ENCODE measurements around the gene ARID1A.
"Not testable (repeated sequence)": the region's sequence is repeated elsewhere in the genome, so short reads cannot be mapped to it uniquely, and the experiment has no call there.

ARID1A gene

GRCh38 chr1:26705227-26705626 is 9.4 kb downstream of the ARID1A start:
- not testable (repeated sequence) for ATAC-seq (replicated peaks); H3K27me3 Mint-ChIP-seq; H3K4me3 Mint-ChIP-seq; DNase-seq; H3K9me3 Mint-ChIP-seq
- Mint-ChIP-seq H3K27ac (peak overlapping the region; percentile 79), H3K36me3 (peaks cover 29 to 44% of the 10 kb centered on the region in 2 donors), H3K4me1 (peaks cover 12 to 33% of the 10 kb centered on the region in 2 donors)

- peak overlapping the region; percentile 71 for H3K27ac Mint-ChIP-seq
- H3K27me3 Mint-ChIP-seq, result no peaks in the 10 kb centered on the region
- H3K36me3 Mint-ChIP-seq, result peaks cover 28 to 46% of the 10 kb centered on the region in 2 donors
- DNase-seq (no peak), ATAC-seq (replicated peaks) (no peak)
- peak overlapping the region; percentile 57 to 73 for H3K4me3 Mint-ChIP-seq
- peaks cover 18 to 38% of the 10 kb centered on the region in 2 donors for H3K4me1 Mint-ChIP-seq
- no peaks in the 10 kb centered on the region for H3K9me3 Mint-ChIP-seq
These were observed 10.0 kb downstream of the ARID1A start for GRCh38 chr1:26705788-26706311.

DNA sequence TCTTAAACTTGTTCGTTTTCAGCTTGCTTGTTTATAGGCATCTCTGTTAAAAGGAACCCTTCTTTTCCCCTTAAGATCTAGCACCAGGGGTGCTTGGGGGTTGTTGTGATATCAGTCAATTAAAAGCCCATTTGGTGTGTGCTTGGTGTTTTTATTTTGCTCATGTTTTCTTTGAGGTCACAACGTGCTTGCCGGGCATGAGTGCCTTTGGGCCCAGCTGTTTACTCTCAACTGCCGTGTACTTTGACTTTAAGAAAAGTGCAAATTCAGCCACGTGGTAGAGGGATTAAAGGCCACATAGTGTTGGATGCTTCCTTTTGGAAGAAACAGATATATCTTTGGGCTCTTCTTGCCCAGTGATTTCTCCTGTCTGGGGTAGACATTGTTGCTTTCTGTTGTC is 10.5 kb downstream of the ARID1A start:
- Mint-ChIP-seq H3K4me3 (peak overlapping the region; percentile 57 to 73), H3K36me3 (peaks cover 28 to 45% of the 10 kb centered on the region in 2 donors)
- peak; percentile 53 to 66 for ATAC-seq (replicated peaks)

GRCh38 chr1:26710811-26711210 is 15.0 kb downstream of the ARID1A start:
- Mint-ChIP-seq H3K9me3 (no peaks in the 10 kb centered on the region), H3K27ac (no peak overlapping the region), H3K4me3 (no peak overlapping the region), H3K36me3 (peaks cover 26 to 50% of the 10 kb centered on the region in 2 donors), H3K4me1 (peaks cover 44 to 65% of the 10 kb centered on the region in 2 donors), H3K27me3 (no peaks in the 10 kb centered on the region)
- DNase-seq (no peak), ATAC-seq (replicated peaks) (no peak)

More for the DNA sequence above, 10.5 kb downstream of the ARID1A start:
- Mint-ChIP-seq H3K4me1 (peaks cover 21 to 39% of the 10 kb centered on the region in 2 donors), H3K9me3 (no peaks in the 10 kb centered on the region), H3K27ac (peak overlapping the region; percentile 43), H3K27me3 (no peaks in the 10 kb centered on the region)
- DNase-seq, result no peak

GRCh38 chr1:26711777-26712176 is 16.0 kb downstream of the ARID1A start:
- H3K36me3 Mint-ChIP-seq, result peaks cover 22 to 43% of the 10 kb centered on the region in 2 donors
- no peak overlapping the region for H3K27ac Mint-ChIP-seq
- H3K27me3 Mint-ChIP-seq, result no peaks in the 10 kb centered on the region
- no peaks in the 10 kb centered on the region for H3K9me3 Mint-ChIP-seq
- DNase-seq, result no peak
- H3K4me1 Mint-ChIP-seq, result peaks cover 41 to 73% of the 10 kb centered on the region in 2 donors
- no peak for ATAC-seq (replicated peaks)
- H3K4me3 Mint-ChIP-seq, result no peak overlapping the region

GRCh38 chr1:26717017-26717491 is 21.2 kb downstream of the ARID1A start:
- H3K27ac Mint-ChIP-seq, result no peak overlapping the region
- no peaks in the 10 kb centered on the region for H3K9me3 Mint-ChIP-seq
- H3K36me3 Mint-ChIP-seq, result peaks cover 34 to 43% of the 10 kb centered on the region in 2 donors
- H3K27me3 Mint-ChIP-seq, result no peaks in the 10 kb centered on the region
- peak overlapping the region in 1 of 2 donors; percentile 17 for H3K4me3 Mint-ChIP-seq
- no peak for ATAC-seq (replicated peaks)
- peaks cover 51 to 89% of the 10 kb centered on the region in 2 donors for H3K4me1 Mint-ChIP-seq
- no peak for DNase-seq

GRCh38 chr1:26719205-26719604 is 23.4 kb downstream of the ARID1A start:
- peaks cover 59 to 91% of the 10 kb centered on the region in 2 donors for H3K4me1 Mint-ChIP-seq
- H3K9me3 Mint-ChIP-seq, result no peaks in the 10 kb centered on the region
- no peak for ATAC-seq (replicated peaks)
- no peak overlapping the region for H3K27ac Mint-ChIP-seq
- H3K27me3 Mint-ChIP-seq, result no peaks in the 10 kb centered on the region
- no peak for DNase-seq
- peaks cover 35 to 41% of the 10 kb centered on the region in 2 donors for H3K36me3 Mint-ChIP-seq
- H3K4me3 Mint-ChIP-seq, result no peak overlapping the region

DNA sequence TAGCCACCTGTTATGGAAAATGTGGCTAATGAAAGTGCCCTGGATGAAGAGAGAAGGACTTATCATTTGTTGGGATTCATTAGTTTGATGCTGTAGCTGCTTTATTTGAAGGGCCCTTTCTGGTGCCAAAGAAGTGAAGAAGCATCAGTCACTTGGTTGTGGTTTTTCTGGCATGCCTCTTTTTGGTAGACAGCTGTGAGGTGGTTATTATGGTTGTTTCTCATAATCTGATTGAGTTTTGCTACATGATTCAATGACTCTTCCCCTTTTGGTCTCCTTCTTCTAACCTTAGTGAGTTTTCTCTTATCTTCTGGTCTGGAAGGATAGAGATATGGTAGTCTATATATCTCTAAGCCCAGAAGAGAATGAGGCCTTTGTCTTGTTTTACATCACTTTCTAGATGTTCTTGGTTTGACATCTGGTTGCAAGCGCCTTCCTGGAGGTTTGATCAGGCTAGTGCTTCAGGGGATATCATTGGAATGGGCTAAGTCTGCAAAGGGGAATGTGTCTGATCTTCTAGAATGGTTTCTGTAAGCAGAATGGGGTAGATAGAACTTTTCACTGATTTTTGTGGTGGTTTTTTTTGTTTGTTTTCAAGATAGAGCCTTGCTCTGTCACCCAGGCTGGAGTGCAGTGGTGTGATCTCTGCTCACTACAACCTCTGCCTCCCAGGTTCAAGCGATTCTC is 26.0 kb downstream of the ARID1A start:
- peaks cover 58 to 93% of the 10 kb centered on the region in 2 donors for H3K4me1 Mint-ChIP-seq
- H3K27me3 Mint-ChIP-seq, result no peaks in the 10 kb centered on the region
- H3K36me3 Mint-ChIP-seq, result peaks cover 29 to 42% of the 10 kb centered on the region in 2 donors
- peak overlapping the region; percentile 47 to 52 for H3K4me3 Mint-ChIP-seq
- peak; percentile 60 for ATAC-seq (replicated peaks)
- no peaks in the 10 kb centered on the region for H3K9me3 Mint-ChIP-seq
- H3K27ac Mint-ChIP-seq, result peak overlapping the region; percentile 39
- DNase-seq, result no peak

DNA sequence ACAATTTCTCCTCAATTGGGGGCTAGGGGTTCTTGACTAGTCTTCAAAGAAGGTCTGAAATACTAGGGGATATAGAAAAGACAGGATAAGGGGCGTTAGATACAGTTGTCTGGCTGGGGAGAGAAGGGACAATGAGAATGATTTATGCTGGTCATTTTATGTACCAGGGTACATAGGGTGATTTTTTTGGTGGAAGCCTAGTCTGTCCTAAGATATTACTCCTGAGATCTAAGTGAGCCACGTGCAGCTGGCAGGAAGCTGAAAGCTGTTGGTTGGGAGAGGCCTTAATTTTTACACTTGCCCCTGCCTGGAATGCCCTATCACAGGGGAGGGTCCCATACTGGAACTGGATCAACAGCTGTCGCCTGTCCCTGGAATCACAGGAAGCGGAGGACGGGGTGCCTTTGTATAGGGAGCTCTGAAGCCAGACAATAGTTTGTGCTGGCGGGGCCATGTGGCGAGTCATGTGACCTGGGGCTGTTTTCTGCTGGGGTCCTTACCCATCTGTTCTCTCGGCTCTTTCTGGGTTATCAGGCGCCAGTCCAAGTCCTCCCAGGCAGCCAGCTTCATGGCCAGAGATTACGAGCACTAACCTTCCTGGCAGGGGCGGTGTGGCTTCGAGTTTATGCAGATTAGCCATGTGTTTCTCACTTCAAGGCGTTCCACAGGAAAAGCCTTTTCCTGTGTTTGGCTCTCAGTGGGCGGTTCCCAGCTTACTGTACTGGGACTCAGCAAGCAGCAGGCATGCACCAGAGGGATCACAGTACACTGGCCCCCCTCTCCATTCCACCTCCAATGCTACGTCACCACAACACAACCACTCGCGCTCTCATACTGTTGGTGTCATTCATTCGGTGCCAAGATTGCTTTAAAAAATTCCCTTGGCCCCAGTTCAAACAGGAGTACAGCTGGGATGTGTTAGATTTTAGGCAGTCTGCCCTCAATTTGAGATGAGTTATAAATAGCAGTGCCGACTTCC is 27.5 kb downstream of the ARID1A start:
- no peaks in the 10 kb centered on the region for H3K27me3 Mint-ChIP-seq
- H3K4me3 Mint-ChIP-seq, result peak overlapping the region; percentile 61 to 64

DNA sequence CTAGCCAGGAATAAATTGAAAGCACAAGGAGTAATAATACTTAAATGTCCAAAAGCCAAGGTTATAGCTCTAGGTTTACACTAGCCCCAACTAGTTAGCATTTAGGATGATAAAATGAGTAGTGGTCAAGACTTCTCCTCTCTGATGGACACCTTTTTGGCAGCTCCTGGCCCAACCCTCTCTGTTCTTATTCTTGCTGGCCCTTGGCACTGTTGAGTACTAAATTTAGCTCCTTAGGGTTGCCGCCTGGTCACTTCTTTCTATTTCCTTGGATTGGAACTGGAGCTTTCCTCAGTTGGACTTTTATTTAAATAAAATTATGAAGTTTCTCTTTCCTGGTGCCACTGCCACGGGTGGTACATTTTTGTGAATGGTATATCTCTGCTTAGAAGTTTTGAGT is 28.3 kb downstream of the ARID1A start:
- H3K36me3 Mint-ChIP-seq, result peaks cover 23 to 39% of the 10 kb centered on the region in 2 donors
- no peaks in the 10 kb centered on the region for H3K27me3 Mint-ChIP-seq
- H3K4me1 Mint-ChIP-seq, result peaks cover 61 to 90% of the 10 kb centered on the region in 2 donors
- H3K27ac Mint-ChIP-seq, result peak overlapping the region; percentile 53
- peak overlapping the region; percentile 6 to 51 for H3K4me3 Mint-ChIP-seq
- DNase-seq (no peak), ATAC-seq (replicated peaks) (no peak)
- H3K9me3 Mint-ChIP-seq, result no peaks in the 10 kb centered on the region

More for the DNA sequence above, 27.5 kb downstream of the ARID1A start:
- H3K27ac Mint-ChIP-seq, result peak overlapping the region; percentile 87
- peaks cover 63 to 91% of the 10 kb centered on the region in 2 donors for H3K4me1 Mint-ChIP-seq
- H3K36me3 Mint-ChIP-seq, result peaks cover 23 to 36% of the 10 kb centered on the region in 2 donors
- H3K9me3 Mint-ChIP-seq, result no peaks in the 10 kb centered on the region
- no peak for DNase-seq
- peak; percentile 47 to 48 for ATAC-seq (replicated peaks)

GRCh38 chr1:26724926-26725325 is 29.1 kb downstream of the ARID1A start:
- Mint-ChIP-seq H3K4me1 (peaks cover 63 to 89% of the 10 kb centered on the region in 2 donors), H3K9me3 (no peaks in the 10 kb centered on the region), H3K36me3 (peaks cover 23 to 40% of the 10 kb centered on the region in 2 donors), H3K4me3 (peak overlapping the region in 1 of 2 donors; percentile 51), H3K27me3 (no peaks in the 10 kb centered on the region), H3K27ac (peak overlapping the region; percentile 53)
- DNase-seq (no peak), ATAC-seq (replicated peaks) (no peak)

GRCh38 chr1:26725904-26726303 is 30.1 kb downstream of the ARID1A start:
- not testable (repeated sequence) for DNase-seq

GRCh38 chr1:26726784-26727183 is 31.0 kb downstream of the ARID1A start:
- Mint-ChIP-seq H3K27me3 (no peaks in the 10 kb centered on the region), H3K36me3 (peaks cover 18 to 44% of the 10 kb centered on the region in 2 donors), H3K4me3 (peak overlapping the region in 1 of 2 donors; percentile 46), H3K27ac (peak overlapping the region; percentile 44), H3K4me1 (peaks cover 59 to 82% of the 10 kb centered on the region in 2 donors), H3K9me3 (no peaks in the 10 kb centered on the region)
- DNase-seq (no peak), ATAC-seq (replicated peaks) (peak; percentile 49 to 58)

More at GRCh38 chr1:26725904-26726303, 30.1 kb downstream of the ARID1A start:
- Mint-ChIP-seq H3K36me3 (peaks cover 17 to 38% of the 10 kb centered on the region in 2 donors), H3K27ac (peak overlapping the region; percentile 87), H3K4me1 (peaks cover 59 to 83% of the 10 kb centered on the region in 2 donors)
- not testable (repeated sequence) for H3K27me3 Mint-ChIP-seq; H3K4me3 Mint-ChIP-seq; ATAC-seq (replicated peaks); H3K9me3 Mint-ChIP-seq

DNA sequence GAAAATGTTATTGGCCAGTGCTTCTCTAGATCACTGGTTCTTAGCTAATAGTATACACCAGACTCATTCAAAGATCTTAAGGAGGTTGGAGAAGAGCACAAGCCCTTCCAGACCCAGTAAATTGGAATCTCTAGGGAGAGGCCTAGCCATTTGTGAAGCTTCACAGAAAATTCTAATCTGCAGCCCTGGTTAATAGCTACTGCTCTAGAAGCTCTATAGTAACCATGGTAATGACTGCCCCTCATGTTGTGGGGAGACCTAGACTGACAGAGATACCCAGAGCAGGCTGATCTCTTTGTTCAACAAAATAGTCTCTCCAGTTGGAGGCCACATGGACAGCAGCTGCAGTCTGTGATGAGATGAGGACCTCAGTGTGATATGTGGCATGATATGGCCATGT is 31.7 kb downstream of the ARID1A start:
- Mint-ChIP-seq H3K27me3 (no peaks in the 10 kb centered on the region), H3K4me1 (peaks cover 52 to 75% of the 10 kb centered on the region in 2 donors), H3K27ac (peak overlapping the region; percentile 42), H3K36me3 (peaks cover 15 to 43% of the 10 kb centered on the region in 2 donors), H3K9me3 (no peaks in the 10 kb centered on the region), H3K4me3 (no peak overlapping the region)
- no peak for DNase-seq
- ATAC-seq (replicated peaks), result no peak
